AG20443 (cell line): ENCODE measurements around the gene LYST.
"Not testable (repeated sequence)": the region's sequence is repeated elsewhere in the genome, so short reads cannot be mapped to it uniquely, and the experiment has no call there.

Experiments used
- DNase-seq: peaks from one replicate; pipeline ENCODE4 v3.0.0; 2012; ENCODE audit warnings: low spot score, mixed read lengths

Gene LYST

GRCh38 chr1:235758931-235759330 lies 107.8 kb downstream of the LYST start:
- no peak for DNase-seq

- no peak for DNase-seq
Measured at GRCh38 chr1:235757587-235758096, 109.1 kb downstream of the LYST start.

- DNase-seq = not testable (repeated sequence)
Measured at GRCh38 chr1:235754186-235754585, 112.5 kb downstream of the LYST start.

- DNase-seq = no peak
Measured at GRCh38 chr1:235749755-235750300, 116.9 kb downstream of the LYST start.

- DNase-seq = no peak
Measured at GRCh38 chr1:235748747-235749146, 118.0 kb downstream of the LYST start.

GRCh38 chr1:235746245-235746644 lies 120.5 kb downstream of the LYST start:
- no peak for DNase-seq

- no peak for DNase-seq
Measured at GRCh38 chr1:235745503-235746136, 121.1 kb downstream of the LYST start.

- DNase-seq = no peak
Measured at GRCh38 chr1:235742914-235743599, 123.6 kb downstream of the LYST start.

- DNase-seq = peak; percentile 69
Measured at GRCh38 chr1:235741294-235741693, 125.4 kb downstream of the LYST start.

GRCh38 chr1:235739631-235740030 lies 127.1 kb downstream of the LYST start:
- no peak for DNase-seq

- DNase-seq = no peak
Measured at GRCh38 chr1:235739124-235739523, 127.6 kb downstream of the LYST start.

- no peak for DNase-seq
Measured at GRCh38 chr1:235737751-235738150, 129.0 kb downstream of the LYST start.

- DNase-seq = no peak
Measured at GRCh38 chr1:235736263-235736662, 130.4 kb downstream of the LYST start.

GRCh38 chr1:235735621-235736020 lies 131.1 kb downstream of the LYST start:
- no peak for DNase-seq

- DNase-seq = no peak
Measured at GRCh38 chr1:235734335-235734734, 132.4 kb downstream of the LYST start.

- no peak for DNase-seq
Measured at GRCh38 chr1:235730007-235730406, 136.7 kb downstream of the LYST start.

- DNase-seq = no peak
Measured at GRCh38 chr1:235726557-235726956, 140.1 kb downstream of the LYST start.

- DNase-seq = peak; percentile 25
Measured at GRCh38 chr1:235725434-235725833, 141.3 kb downstream of the LYST start.

- no peak for DNase-seq
Measured at GRCh38 chr1:235724730-235725129, 142.0 kb downstream of the LYST start.

- no peak for DNase-seq
Measured at GRCh38 chr1:235722858-235723257, 143.8 kb downstream of the LYST start.

GRCh38 chr1:235721982-235722381 lies 144.7 kb downstream of the LYST start:
- no peak for DNase-seq

GRCh38 chr1:235720544-235720943 lies 146.2 kb downstream of the LYST start:
- no peak for DNase-seq

GRCh38 chr1:235714205-235714897 lies 152.4 kb downstream of the LYST start:
- no peak for DNase-seq
